Liver (tissue), 9 donors: ENCODE measurements around the gene CTNNA2. TPM values are rescaled to one million over a fixed set of nuclear protein-coding genes. Genes with fewer than 3 reads are reported as not detected.

Experiments used
- DNase-seq: peaks from one replicate; pipeline ENCODE4 v3.0.0-alpha.2; 2017; ENCODE audit warnings: low spot score
- H3K27ac ChIP-seq, 2 donors: one replicate each; pipeline ENCODE4 v1.7.0; 2013; ENCODE audit warnings: inconsistent platforms in 2 of 2, low read length in 2 of 2, control low read depth in 1 of 2, low read depth in 1 of 2, mild to moderate bottlenecking in 1 of 2
- H3K27me3 ChIP-seq, 4 donors: one replicate each; pipeline versions ENCODE4 v1.6.1 to v1.7.0; 2013; ENCODE audit warnings: low read length in 3 of 4, inconsistent platforms in 1 of 4, mild to moderate bottlenecking in 1 of 4, moderate library complexity in 1 of 4; ENCODE audit not compliant: control insufficient read depth in 4 of 4, insufficient read depth in 4 of 4
- H3K36me3 ChIP-seq, 4 donors: one replicate each; pipeline versions ENCODE4 v1.6.1 to v1.7.0; 2013; ENCODE audit warnings: low read length in 3 of 4, mild to moderate bottlenecking in 3 of 4, low read depth in 1 of 4, moderate library complexity in 1 of 4; ENCODE audit not compliant: control insufficient read depth in 4 of 4, insufficient read depth in 3 of 4
- H3K4me1 ChIP-seq, 4 donors: one replicate each; pipeline versions ENCODE4 v1.6.1 to v1.7.0; 2013; ENCODE audit warnings: low read length in 3 of 4, mild to moderate bottlenecking in 3 of 4, moderate library complexity in 1 of 4; ENCODE audit not compliant: control insufficient read depth in 4 of 4, insufficient read depth in 4 of 4
- H3K4me3 ChIP-seq, 3 donors: one replicate each; pipeline versions ENCODE4 v1.6.1 to v1.7.0; 2013; ENCODE audit warnings: low read length in 3 of 3, control low read depth in 1 of 3, low read depth in 1 of 3, mild to moderate bottlenecking in 1 of 3
- H3K9ac ChIP-seq, 2 donors: one replicate each; pipeline ENCODE4 v1.7.0; 2013; ENCODE audit warnings: low read length in 2 of 2, mild to moderate bottlenecking in 2 of 2, moderate library complexity in 2 of 2, control low read depth in 1 of 2, low read depth in 1 of 2
- H3K9me3 ChIP-seq, 4 donors: one replicate each; pipeline versions ENCODE4 v1.6.1 to v1.7.0; 2013; ENCODE audit warnings: low read length in 3 of 4; ENCODE audit not compliant: control insufficient read depth in 4 of 4
- ATF3 ChIP-seq: IDR thresholded peaks from 2 replicates; pipeline ENCODE4 v1.6.1; 2016; ENCODE audit warnings: antibody characterized with exemption
- CTCF ChIP-seq: fragments of 150-350 bp; IDR thresholded peaks from 2 replicates; pipeline ENCODE4 v1.5.1; 2017; ENCODE audit warnings: improper control_type of control experiment, low read depth, low read length; ENCODE audit not compliant: missing input control
- EGR1 ChIP-seq, 2 donors: IDR thresholded peaks; 2 replicates each; pipeline ENCODE4 v1.6.1; 2016 to 2018; ENCODE audit warnings: antibody characterized with exemption in 2 of 2, low read depth in 2 of 2
- FOXA1 ChIP-seq: IDR thresholded peaks from 2 replicates; pipeline ENCODE4 v1.6.1; 2016; ENCODE audit warnings: antibody characterized with exemption
- FOXA2 ChIP-seq: IDR thresholded peaks from 2 replicates; pipeline ENCODE4 v1.6.1; 2016; ENCODE audit warnings: antibody characterized with exemption
- GABPA ChIP-seq, 2 donors: IDR thresholded peaks in 1 of 2; conservative IDR thresholded peaks in 1 of 2; 2 replicates each; pipeline ENCODE4 v1.6.1; 2016; ENCODE audit warnings: antibody characterized with exemption in 2 of 2, mild to moderate bottlenecking in 1 of 2, moderate library complexity in 1 of 2
- HNF4G ChIP-seq: IDR thresholded peaks from 2 replicates; pipeline ENCODE4 v1.6.1; 2016; ENCODE audit warnings: antibody characterized with exemption
- MAX ChIP-seq: IDR thresholded peaks from 2 replicates; pipeline ENCODE4 v1.6.1; 2016; ENCODE audit warnings: antibody characterized with exemption
- NR2F2 ChIP-seq: IDR thresholded peaks from 2 replicates; pipeline ENCODE4 v1.6.1; 2016; ENCODE audit warnings: antibody characterized with exemption
- RAD21 ChIP-seq, 2 donors: IDR thresholded peaks; 2 replicates each; pipeline ENCODE4 v1.6.1; 2016; ENCODE audit warnings: antibody characterized with exemption in 2 of 2, mild to moderate bottlenecking in 2 of 2
- REST ChIP-seq: IDR thresholded peaks from 2 replicates; pipeline ENCODE4 v1.6.1; 2016; ENCODE audit warnings: antibody characterized with exemption, mild to moderate bottlenecking
- RXRA ChIP-seq, 2 donors: IDR thresholded peaks; 2 replicates each; pipeline ENCODE4 v1.6.1; 2017 to 2018; ENCODE audit warnings: antibody characterized with exemption in 2 of 2, mild to moderate bottlenecking in 1 of 2
- SP1 ChIP-seq: IDR thresholded peaks from 2 replicates; pipeline ENCODE4 v1.6.1; 2018; ENCODE audit warnings: antibody characterized with exemption, mild to moderate bottlenecking
- TAF1 ChIP-seq: conservative IDR thresholded peaks from 2 replicates; pipeline ENCODE4 v1.6.1; 2016; ENCODE audit warnings: antibody characterized with exemption, mild to moderate bottlenecking
- YY1 ChIP-seq: IDR thresholded peaks from 2 replicates; pipeline ENCODE4 v1.6.1; 2016; ENCODE audit warnings: antibody characterized with exemption, mild to moderate bottlenecking
- ZBTB33 ChIP-seq: IDR thresholded peaks from 2 replicates; pipeline ENCODE4 v1.6.1; 2016; ENCODE audit warnings: antibody characterized with exemption
- WGBS: extraction: QIAGEN DNeasy Blood & Tissue Kit; methylation state at CpG from one replicate; pipeline ENCODE4 v1.1.7; 2013; 5-methylcytosine and 5-hydroxymethylcytosine counted together
- polyA plus RNA-seq, 2 donors: library from polyadenylated mRNA; stranded (reverse) in 1 of 2; unstranded in 1 of 2; fragments of 200-250 nt in 1 of 2; fragments of >200 nt in 1 of 2; fragmentation: Nextera tagmentation in 1 of 2; extraction: Ambion mirVana in 1 of 2; gene quantifications; one replicate each; pipeline versions ENCODE4 v1.2.1 to v1.2.3, GENCODE V29; 2013 to 2015
- total RNA-seq, 2 donors: library from RNA; depleted of rRNA; stranded (reverse); fragments of >200 nt; gene quantifications; one replicate each; pipeline ENCODE4 v1.2.3, GENCODE V29; 2014
- donor health status: healthy.
- donor health status: healthy.
- donor health status: healthy.
- donor health status: healthy.
- donor health status: healthy.

CTNNA2 gene
- total and polyA plus RNA-seq, 4 donors, result 0.05 TPM; not detected in 3

GRCh38 chr2:80233333-80233732, 720.5 kb downstream of the CTNNA2 start:
- H3K27me3 ChIP-seq, result no peaks in the 10 kb centered on the region
- no peak overlapping the region for H3K27ac ChIP-seq
- H3K9ac ChIP-seq, result no peak overlapping the region
- no peaks in the 10 kb centered on the region for H3K4me1 ChIP-seq
- 72% methylated on average over 1 of the region's 1 CpG for WGBS
- no peak overlapping the region for H3K4me3 ChIP-seq
- H3K36me3 ChIP-seq, result no peaks in the 10 kb centered on the region
- TF ChIP-seq FOXA1 (no peak), CTCF (no peak), NR2F2 (no peak), TAF1 (no peak), EGR1 (IDR thresholded peaks at IDR 0.05; ENCODE audit: low read depth in 2 of 2) (no peak), HNF4G (no peak), GABPA (IDR thresholded peaks at IDR 0.05 in 1 of 2, conservative IDR thresholded peaks at IDR 0.05 in 1 of 2) (no peak), ZBTB33 (no peak), RXRA (IDR thresholded peaks at IDR 0.05) (no peak), REST (no peak), SP1 (no peak), ATF3 (no peak), RAD21 (IDR thresholded peaks at IDR 0.05) (no peak), YY1 (no peak), MAX (no peak), FOXA2 (no peak)
- DNase-seq, result no peak
- H3K9me3 ChIP-seq, result no peaks in the 10 kb centered on the region
